ENCODE data around the gene NOXA1.
"Not testable (repeated sequence)": the region's sequence is repeated elsewhere in the genome, so short reads cannot be mapped to it uniquely, and the experiment has no call there.

Gene NOXA1

DNA sequence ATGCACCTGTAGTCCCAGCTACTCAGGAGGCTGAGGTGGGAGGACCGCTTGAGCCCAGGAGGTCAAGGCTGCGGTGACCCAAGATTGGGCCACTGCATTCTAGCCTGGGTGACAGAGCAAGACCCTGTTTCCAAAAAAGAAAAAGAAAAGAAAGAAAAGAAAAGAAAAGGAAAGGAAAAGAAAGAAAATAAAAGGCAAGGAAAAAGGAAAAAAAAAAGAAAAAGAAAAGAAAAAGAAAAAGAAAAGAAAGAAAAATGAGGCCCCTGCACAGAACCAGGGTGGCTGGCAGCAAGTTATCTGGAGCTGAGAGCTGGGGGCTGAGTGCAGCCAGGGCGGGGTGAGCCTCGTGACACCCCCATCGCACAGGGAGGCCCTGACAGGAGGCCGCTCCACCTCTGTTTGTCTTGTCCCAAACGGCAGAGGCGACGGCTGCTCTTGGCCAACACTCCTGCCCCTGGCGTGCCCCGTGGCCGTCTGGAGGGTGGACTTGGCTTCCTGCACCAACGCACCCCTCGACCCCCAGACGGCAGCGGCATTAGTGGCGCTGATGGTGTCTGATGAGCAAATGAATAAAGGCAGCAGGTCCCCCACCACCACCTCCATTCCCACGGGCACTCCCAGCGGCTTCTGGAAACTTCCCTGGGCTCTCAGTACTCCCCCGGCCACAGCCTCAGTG lies 17.0 kb upstream of the NOXA1 start:
- DNase-seq (ENCODE audit: low read depth in 1 of 2, low spot score in 1 of 2), result no peak

DNA sequence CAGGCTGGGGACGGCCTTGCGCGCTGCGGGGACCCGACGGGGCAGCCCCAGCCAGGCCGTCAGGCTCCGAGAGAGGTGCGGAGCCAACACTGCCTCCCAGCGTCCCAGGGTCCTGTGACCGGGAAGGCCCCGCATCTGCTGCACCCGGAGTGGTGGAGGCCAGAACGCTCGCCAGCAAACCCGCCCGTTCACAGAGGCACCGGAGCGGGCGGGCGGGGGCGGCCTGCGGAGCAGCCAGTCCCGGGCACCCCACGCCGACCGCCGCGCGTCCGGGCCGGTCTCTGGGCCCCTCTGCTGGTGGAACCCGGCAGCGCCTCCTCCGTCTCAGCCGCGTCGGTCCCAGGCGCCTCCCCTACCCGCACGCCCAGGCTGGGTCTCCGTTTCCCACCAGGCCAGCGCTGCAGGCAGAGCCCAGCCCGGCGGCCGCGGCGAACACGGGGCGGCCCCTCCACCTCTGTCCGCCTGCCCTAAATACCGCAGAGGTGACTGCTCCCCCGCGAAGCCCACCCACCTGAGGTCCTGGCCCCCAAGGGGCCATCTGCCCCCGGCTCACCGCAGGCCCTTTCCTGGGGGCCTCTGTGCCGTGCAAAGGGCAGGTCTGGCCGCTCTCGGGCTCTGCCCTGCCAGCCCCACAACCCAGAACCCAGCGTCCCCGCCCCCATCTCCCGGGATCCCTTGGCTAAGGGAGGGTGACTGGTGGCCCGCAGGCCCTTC lies 16.2 kb upstream of the NOXA1 start:
- DNase-seq (ENCODE audit: low read depth in 1 of 2, low spot score in 1 of 2), result peak; percentile 33 to 47

DNA sequence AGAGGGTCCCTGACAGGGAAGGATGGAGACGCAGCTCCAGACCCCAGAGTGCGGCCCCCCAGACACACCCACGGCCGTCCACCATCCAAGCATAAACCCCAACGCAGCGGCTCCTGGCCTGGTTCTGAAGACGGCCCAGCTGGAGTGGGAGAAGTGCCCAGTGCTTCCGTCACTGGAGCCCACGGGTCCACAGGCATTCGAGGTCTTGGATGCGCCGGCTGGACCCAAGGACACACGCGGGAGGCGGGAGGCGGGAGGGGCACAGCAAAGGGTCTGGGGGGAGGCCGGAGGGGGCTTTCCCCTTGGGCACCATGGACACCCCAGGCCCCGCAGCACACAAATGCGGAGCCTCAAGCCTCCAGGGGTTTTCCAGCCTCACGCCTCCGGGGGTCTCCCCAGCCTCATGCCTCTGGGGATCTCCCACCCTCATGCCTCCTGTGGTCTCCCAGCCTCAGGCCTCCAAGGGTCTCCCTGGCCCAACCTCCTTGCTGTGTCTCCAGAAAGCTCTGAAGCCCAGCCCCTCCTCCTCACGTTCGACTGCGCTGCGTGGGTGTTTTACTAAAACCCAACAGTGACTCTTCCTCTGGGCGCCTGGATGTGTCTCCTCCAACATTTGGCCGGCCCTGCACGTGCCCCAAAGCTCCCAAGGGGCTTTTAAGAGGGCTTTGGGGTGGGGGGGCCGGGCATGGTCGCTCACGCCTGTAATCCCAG lies 15.4 kb upstream of the NOXA1 start:
- no peak for DNase-seq (ENCODE audit: low read depth in 1 of 2, low spot score in 1 of 2)

DNA sequence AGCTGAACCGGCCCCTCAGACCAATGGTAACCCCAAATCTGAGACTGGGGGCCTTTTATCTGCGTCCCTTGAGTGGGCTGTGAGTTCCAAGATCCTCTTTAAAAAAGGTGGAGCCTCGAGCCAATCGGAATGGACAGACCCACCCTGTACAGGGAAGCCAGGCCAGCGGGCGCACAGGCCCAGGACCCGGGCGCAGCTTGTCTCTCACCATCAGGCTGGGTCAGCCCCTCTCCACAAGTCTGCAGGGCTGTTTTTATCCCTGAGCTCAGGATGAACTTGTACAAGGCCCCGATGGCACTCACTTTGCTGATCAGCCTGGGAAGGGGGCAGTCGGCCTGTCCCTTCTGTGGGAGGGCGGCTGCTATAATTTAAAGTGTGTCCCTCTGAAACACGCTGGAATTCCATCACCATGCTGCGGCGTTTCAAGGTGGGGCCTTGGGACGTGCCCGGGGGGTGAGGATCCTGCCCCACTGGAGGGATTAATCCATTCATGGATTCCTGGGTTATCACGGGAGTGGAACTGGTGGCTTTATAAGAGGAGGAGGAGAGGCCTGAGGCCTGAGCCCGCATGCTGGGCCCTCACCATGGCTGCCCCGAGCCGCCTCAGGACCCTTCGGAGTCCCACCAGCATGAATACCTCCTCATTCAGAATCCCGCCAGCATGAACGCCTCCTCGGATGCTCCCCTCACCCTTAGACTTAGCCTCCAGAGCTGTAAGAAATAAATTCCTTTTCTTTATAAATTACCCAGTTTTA lies 14.4 kb upstream of the NOXA1 start:
- DNase-seq (ENCODE audit: low read depth in 1 of 2, low spot score in 1 of 2), result no peak

DNA sequence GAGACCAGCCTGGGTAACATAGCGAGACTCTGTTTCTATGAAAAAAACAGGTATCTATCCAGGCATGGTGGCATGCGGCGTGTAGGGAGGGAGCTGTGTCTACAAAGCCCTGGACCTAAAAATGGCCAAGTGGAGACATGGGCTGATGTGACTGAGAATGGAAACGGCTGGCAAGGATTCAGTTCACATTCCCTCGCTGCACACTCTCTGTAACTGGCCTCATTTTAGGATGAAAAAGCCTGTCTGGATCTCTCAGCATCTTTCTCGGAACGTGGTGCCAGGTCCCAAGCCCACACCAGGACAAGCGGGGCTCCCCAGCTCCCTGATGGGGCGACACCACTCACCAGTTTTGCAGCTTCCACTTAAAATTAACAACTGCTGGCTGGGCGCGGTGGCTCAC lies 13.7 kb upstream of the NOXA1 start:
- DNase-seq (ENCODE audit: low read depth in 1 of 2, low spot score in 1 of 2), result no peak

DNA sequence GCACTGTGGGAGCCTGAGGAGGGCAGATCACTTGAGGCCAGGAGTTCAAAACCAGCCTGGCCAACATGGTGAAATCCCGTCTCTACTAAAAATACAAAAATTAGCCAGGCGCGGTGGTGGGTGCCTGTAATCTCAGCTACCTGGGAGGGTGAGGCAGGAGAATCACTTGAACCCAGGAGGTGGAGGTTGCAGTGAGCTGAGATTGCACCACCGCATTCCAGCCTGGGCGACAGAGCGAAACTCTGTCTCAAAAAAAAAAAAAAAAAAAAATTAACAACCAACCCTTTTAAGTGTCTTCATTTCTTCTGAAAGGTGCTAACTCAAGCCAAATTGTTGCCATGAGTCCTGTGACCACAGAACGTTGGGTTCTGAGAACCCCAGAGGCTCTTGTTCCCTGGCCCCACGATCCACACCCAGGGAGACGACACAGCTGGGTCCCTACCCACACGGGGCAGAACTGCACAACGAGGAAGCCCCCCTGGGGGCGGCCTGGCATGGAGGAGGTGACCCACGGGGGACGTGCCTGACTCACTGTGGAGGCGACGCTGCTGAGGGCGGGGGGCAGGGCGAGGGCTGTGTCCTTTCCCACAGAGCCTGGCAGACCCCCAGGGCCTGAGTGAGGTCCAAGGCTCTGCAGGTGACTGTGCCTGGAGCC lies 12.8 kb upstream of the NOXA1 start:
- DNase-seq (ENCODE audit: low read depth in 1 of 2, low spot score in 1 of 2), result not testable (repeated sequence)

DNA sequence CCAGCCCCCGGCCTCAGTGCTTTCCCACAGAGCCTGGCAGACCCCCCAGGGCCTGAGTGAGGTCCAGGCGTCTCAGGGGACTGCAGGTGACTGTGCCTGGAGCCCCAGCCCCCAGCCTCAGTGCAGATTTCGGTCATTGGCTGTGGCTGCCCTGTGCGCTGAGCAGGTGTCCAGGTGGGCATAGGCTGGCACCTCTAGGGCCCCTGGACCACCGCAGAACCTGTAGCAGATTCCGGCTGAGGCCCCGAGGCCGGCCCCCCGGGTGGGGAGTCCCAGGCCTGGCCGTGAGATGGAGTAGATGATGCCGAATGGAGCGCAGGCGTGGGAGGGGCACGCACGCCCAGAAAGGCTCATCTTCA lies 12.3 kb upstream of the NOXA1 start:
- no peak for DNase-seq (ENCODE audit: low read depth in 1 of 2, low spot score in 1 of 2)

DNA sequence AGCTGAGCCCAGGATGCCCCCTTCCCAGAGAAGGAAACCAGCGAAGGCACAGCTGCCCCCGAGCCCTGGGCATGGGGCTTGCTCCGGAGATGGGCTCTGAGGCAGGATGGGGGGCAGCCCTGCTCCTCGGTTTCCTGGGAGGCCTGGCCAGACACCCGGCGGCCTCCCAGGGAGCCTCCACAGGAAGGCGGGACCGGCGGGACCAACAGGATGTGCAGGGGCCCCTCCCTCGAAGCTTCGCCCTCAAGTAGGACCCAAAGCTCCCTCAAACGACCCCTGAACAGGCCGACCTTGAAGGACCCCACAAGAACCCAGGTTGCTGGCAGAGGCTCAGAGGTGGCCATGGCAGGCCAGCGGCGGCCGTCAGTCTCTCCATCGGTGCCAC lies 11.9 kb upstream of the NOXA1 start:
- no peak for DNase-seq (ENCODE audit: low read depth in 1 of 2, low spot score in 1 of 2)

DNA sequence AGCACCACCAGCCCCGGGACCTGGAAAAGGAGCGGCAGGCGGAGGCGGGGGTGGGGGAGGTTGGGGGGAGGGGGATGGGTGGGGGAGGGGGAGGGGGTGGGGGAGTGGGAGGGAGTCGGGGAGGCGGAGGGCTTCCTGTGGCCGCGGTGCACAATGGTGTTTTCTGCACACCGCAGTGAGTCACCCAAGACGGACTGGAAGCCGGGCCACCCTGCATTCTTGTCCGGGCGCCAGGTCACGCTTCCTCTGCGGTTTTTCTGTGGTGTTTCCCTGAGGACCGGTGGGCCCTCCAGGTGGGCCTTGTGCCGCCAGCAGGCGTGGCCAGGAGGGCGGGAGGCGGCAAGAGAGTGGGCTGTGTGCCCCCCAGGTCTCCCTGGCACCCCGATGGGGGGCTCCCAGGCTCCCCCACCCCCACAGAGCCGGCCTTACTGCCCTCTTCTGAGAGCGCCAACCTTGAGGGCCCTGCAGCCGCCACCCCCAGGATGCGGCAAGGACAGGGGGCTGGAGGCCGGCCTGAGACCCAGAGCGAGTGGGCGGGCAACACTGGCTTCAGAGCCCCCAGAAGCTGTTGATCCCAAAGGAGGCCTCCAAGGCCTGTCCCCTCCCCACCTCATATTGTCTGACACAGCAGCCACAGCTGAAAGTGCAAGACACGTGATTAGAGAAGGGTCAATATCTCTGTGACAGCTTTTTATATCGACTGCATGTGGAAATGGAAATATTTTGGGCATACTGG lies 11.4 kb upstream of the NOXA1 start:
- no peak for DNase-seq (ENCODE audit: low read depth in 1 of 2, low spot score in 1 of 2)

DNA sequence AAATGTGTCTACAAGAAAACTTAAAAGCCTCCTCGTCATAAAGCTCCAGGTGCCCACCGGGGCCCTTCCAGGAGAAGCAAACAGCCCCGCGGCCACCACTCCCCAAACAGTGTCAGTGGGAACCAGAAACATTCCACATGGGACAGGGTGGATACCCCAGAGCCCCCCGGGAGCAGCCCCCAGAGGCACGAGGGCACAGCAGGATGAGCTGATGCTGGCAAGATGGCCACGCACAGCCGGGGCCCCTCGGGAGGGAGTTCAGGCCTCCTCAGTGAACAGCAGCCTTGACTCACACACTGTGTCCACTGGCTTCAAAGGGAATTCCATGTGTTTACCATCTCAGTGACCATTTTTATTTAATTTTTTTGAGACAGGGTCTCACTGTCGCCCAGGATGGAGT lies 10.8 kb upstream of the NOXA1 start:
- no peak for DNase-seq (ENCODE audit: low read depth in 1 of 2, low spot score in 1 of 2)

DNA sequence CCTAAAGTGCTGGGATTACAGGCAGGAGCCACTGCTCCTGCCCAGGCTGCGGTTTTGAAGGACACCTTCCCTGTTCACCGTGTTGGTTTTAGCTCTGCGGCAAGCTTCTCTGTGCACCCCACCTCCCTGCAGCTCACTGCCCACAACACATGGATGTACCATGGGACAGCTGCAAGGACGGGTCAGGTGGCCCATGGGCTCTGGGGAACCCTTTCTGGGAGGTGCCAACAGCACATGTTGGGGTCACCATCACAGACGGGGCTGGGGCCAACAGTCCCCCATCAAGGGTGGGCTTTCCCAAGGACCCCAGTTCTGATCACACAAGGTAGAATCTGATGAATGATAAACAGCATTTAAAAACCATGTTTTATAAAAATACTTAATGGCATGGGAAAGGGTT lies 7.7 kb upstream of the NOXA1 start:
- DNase-seq (ENCODE audit: low read depth in 1 of 2, low spot score in 1 of 2), result no peak

DNA sequence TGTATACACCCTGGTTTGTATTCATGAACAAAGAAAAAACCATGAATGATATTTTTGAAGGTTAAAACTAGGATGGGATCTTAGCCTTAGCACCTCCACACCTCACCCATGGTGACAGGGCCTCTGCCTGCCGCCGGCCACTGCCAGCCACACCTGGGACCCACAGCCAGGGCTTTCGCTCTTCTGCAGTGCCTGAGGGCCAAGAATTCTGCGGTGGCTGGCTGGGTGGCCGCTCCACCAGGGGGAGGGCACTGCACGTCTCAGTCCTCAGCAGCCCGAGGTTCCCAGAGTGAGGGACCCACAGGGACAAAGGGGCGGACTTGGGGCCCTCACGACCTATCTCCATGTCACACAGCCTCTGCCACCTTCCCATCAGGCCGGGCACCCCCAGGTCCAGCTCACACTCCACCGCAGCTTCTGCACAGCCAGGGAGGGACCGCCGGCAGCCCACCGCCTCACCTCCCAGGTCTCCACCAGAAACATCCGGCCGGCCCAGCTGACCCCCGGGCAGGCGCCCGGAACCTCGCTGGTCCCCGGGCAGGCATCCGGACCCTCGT lies 7.1 kb upstream of the NOXA1 start:
- no peak for DNase-seq (ENCODE audit: low read depth in 1 of 2, low spot score in 1 of 2)

DNA sequence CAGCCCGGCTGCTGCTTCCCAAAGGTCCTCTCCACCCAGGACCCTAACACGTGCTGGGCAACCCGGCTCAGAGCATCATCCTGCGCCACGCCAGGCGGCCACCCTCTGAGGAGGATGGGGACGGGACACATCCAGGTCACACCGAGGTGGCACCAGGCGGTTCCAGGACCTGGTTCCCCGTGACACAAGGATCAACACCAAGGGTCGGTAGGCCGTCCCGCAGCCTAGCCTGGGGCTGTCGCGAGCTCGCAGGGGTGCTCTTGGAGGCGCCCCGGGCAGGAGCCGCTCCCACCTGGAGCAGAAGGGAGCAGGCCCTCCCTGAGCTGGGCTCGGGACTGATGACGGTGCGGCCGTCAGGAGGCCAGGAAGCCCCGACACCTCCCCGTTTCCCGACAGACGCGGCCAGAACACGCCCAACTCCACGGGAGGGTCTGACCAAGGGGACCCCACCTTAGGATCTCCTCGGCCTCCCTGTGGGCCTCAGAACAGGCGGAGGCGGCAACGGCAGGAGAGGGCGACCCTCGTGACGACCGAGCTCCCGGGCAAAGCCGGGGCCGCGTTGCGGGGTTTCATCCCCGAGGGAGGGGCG lies 6.5 kb upstream of the NOXA1 start:
- DNase-seq (ENCODE audit: low read depth in 1 of 2, low spot score in 1 of 2), result no peak

DNA sequence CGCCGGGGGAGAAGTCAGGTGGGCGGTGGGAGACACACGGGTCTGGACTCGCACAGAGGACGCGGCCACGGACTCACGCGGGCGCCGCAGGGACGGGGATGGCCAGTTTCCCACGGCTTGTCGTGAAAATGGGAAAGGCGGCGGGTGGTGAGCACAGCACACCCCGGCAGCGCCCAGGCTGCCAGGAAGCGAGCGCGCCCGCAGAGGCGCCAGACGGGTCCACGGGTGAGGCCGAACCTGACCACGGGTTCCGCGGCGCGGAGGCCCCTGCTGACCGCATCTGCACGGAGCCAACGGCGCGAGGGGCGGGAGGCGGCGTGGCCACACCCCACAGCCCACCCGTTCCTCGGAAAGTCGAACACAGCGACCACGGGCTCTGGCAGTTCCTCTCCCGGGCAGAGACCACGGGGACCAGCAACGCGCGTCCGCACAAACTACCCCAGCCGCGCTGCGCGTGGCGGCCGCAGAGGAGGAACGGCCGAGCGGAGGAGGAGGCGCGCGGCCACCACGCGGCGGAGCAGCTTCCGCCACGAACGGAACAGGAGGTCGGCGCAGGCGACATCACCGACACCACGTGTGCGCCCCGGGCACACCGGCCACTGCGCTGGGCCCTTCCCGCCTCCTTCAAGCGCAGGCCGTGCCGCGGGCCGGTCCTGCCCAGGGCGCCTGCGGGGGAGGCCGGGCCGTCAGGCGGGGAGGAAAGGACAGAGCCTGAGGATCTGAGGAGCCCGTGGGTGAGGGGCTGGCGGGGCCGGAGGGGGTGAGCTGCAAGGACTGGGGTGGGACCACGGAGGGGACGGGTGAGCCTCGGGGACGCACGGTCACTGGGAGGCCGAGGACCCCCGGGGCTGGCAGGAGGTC lies 5.8 kb upstream of the NOXA1 start:
- no peak for DNase-seq (ENCODE audit: low read depth in 1 of 2, low spot score in 1 of 2)

DNA sequence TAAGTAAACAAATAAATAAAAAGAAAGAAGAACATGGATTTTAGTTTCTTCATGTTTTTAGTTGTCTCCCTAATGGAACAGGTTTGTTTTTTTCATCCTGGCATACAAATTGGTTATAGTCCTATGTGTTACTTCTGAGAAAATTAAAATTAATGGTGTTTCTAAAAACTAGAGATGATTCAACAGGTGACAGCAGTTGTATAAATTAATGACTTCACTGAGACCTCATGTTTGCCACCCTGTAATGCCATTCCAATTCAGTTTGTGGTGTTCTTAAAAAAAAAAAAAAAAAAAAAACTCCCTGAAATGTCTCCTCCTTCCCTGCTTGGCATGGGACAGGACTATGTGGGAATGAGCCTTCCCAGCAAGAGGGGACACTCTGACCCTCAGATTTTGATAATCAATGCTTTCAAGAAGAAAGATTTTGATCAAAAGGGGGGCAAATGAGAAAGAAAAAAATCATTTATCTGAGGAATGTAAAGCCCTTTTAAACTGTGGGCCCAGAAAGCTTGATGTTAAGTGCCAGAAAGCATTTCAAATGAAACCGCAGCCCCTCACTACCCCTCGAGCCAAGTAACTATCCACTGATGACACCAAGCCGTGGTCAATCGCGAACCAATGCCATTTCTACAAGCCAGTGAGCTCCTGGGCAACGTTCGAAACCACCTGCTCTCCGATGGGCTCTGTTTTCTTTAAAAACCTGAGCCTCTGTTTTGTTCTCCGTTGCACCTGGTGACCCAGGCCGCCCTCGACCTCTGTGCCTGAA lies 1.2 kb upstream of the NOXA1 start:
- no peak for DNase-seq (ENCODE audit: low read depth in 1 of 2, low spot score in 1 of 2)

DNA sequence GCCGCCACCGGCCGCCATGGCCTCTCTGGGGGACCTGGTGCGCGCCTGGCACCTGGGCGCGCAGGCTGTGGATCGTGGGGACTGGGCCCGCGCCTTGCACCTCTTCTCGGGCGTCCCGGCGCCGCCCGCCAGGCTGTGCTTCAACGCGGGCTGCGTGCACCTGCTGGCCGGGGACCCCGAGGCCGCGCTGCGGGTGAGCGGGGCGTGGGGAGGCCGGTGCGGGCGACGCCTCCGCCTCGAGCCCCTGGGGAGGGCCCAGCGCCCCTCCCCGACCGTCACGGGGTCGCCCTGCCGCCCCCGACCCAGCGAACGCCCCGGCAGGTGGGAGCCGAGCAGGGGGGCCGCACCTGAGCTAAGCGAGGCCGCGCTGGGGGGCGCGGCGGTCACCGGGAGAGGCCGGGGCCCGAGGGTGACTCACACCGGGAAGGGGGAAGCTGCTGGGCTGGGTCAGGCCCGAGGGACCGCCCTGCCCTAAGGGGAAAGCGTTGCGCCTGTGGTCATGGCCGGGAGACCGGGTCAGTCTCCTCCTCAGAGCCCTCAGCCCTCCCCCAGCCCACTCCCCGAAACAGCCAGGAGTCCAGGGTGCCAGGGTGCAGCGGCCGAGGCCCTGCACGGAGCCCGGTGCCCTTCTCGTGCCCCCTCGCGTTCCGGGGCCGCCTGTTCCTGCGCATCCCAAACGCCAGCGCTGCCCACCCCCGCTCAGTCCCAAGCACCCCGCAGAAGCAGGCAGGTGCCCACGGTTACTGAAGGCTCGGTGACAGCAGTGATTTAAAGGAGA lies 510 bp downstream of the NOXA1 start:
- no peak for DNase-seq (ENCODE audit: low read depth in 1 of 2, low spot score in 1 of 2)

DNA sequence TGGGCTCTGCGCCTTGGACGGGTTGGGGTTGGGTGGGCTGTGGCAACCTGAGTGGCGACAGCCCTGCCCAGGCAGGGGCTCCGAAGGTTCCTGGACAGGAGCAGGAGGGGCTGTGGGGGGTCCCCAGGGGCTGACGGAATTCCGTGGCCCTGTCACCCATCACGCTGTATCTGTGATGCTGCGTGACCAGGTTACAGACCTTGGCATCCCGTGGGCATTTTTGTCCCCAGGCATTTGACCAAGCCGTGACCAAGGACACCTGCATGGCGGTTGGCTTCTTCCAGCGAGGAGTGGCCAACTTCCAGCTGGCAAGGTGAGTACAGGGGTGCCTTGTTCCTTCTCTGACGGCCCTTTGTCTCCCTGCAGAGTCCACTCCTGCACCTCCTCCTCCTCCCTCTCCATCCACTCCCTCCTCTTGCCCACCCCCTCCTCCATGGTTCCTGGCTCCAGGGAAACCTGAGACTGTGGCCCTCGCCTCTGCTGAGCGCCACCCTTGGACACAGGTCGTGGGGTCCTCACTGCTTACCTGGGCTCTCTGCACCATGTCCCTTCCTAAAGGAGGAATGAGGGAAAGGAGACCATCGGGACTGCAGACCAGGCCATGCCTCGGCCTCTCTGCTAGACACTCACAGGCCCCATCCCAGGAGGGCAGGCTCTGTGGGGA lies 3.0 kb downstream of the NOXA1 start:
- no peak for DNase-seq (ENCODE audit: low read depth in 1 of 2, low spot score in 1 of 2)

All from activated T-helper 1 cell treated with anti-CD3 and anti-CD28 coated beads, Interleukin-2, amount 50 U/mL, for 16 hours (primary cell).